RWPE2 (cell line): ENCODE data around the gene GIGYF2.

ENCODE experiments used
- ATAC-seq: fragments of 200-7000 bp; cut with Tn5 transposase; 3 replicates; pipeline ENCODE4 v1.9.1; 2021; ENCODE audit warnings: low read depth
- DNase-seq: peaks from one replicate; pipeline ENCODE4 v3.0.0-alpha.2; 2020; ENCODE audit warnings: low spot score
- H3K27ac ChIP-seq: fragments of 450-650 bp; 2 replicates; pipeline ENCODE4 v1.5.1; 2017; ENCODE audit warnings: mild to moderate bottlenecking; ENCODE audit not compliant: poor library complexity, severe bottlenecking
- H3K27me3 ChIP-seq: fragments of 250-450 bp; sonication (Bioruptor Pico); 2 replicates; pipeline ENCODE4 v1.5.1; 2021; ENCODE audit warnings: mild to moderate bottlenecking, moderate library complexity; ENCODE audit not compliant: insufficient read depth, poor library complexity, severe bottlenecking
- H3K36me3 ChIP-seq: fragments of 250-450 bp; sonication (Bioruptor Pico); 2 replicates; pipeline ENCODE4 v1.5.1; 2020; ENCODE audit warnings: low read depth, mild to moderate bottlenecking, moderate library complexity
- H3K4me1 ChIP-seq: fragments of 250-450 bp; sonication (Bioruptor Pico); 2 replicates; pipeline ENCODE4 v1.5.1; 2021; ENCODE audit warnings: mild to moderate bottlenecking, moderate library complexity; ENCODE audit not compliant: insufficient read depth, poor library complexity, severe bottlenecking
- H3K4me3 ChIP-seq: fragments of 250-450 bp; sonication (Bioruptor Pico); 2 replicates; pipeline ENCODE4 v1.5.1; 2021; ENCODE audit warnings: mild to moderate bottlenecking, moderate library complexity; ENCODE audit not compliant: severe bottlenecking
- H3K9me3 ChIP-seq: fragments of 250-450 bp; sonication (Bioruptor Pico); 2 replicates; pipeline ENCODE4 v1.5.1; 2021; ENCODE audit warnings: mild to moderate bottlenecking, moderate library complexity; ENCODE audit not compliant: severe bottlenecking
- TF ChIP-seq, protein P1 (sequence below): fragments of 450-650 bp; IDR thresholded peaks from one replicate; pipeline ENCODE4 v1.5.1; 2017; ENCODE audit warnings: mild to moderate bottlenecking, moderate library complexity; ENCODE audit not compliant: poor library complexity, severe bottlenecking

GIGYF2 gene

DNA sequence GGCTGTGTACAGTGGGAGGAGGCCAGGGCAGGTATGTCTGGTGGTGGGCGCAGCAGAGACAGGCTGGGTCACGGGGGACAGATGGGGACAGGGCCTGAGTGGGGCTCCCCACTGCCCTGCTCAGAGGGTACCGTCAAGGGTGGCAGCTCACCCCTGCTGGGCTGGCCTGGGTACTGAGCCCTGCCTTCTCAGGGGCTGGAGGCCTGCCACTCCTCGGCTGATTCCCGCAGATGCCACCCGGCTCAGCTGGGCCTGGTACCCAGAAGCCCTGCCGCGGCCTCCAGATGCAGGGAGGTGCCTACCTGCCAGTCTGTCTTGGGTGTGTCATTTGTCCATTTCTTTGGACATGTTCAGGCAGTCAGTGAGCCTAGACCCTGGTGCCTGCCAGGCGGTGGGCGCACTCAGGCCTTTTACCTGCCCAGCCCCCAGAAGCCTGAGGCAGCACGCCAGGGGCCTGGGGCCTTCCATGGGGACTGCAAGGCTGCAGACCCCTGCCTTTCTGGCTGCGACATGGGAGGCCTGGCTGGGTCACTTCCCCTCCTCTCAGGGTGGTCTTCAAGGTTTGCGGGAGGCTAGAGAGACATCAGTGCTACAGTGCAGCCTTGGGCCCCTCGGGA lies 176.3 kb downstream of the GIGYF2 start:
- Histone ChIP-seq H3K4me3 (no peak overlapping the region), H3K9me3 (no peaks in the 10 kb centered on the region), H3K27ac (no peak overlapping the region), H3K4me1 (no peaks in the 10 kb centered on the region), H3K36me3 (no peaks in the 10 kb centered on the region), H3K27me3 (no peaks in the 10 kb centered on the region)
- no peak for DNase-seq
- ATAC-seq = no peak
- TF ChIP-seq, protein P1, sequence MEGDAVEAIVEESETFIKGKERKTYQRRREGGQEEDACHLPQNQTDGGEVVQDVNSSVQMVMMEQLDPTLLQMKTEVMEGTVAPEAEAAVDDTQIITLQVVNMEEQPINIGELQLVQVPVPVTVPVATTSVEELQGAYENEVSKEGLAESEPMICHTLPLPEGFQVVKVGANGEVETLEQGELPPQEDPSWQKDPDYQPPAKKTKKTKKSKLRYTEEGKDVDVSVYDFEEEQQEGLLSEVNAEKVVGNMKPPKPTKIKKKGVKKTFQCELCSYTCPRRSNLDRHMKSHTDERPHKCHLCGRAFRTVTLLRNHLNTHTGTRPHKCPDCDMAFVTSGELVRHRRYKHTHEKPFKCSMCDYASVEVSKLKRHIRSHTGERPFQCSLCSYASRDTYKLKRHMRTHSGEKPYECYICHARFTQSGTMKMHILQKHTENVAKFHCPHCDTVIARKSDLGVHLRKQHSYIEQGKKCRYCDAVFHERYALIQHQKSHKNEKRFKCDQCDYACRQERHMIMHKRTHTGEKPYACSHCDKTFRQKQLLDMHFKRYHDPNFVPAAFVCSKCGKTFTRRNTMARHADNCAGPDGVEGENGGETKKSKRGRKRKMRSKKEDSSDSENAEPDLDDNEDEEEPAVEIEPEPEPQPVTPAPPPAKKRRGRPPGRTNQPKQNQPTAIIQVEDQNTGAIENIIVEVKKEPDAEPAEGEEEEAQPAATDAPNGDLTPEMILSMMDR = no peak

DNA sequence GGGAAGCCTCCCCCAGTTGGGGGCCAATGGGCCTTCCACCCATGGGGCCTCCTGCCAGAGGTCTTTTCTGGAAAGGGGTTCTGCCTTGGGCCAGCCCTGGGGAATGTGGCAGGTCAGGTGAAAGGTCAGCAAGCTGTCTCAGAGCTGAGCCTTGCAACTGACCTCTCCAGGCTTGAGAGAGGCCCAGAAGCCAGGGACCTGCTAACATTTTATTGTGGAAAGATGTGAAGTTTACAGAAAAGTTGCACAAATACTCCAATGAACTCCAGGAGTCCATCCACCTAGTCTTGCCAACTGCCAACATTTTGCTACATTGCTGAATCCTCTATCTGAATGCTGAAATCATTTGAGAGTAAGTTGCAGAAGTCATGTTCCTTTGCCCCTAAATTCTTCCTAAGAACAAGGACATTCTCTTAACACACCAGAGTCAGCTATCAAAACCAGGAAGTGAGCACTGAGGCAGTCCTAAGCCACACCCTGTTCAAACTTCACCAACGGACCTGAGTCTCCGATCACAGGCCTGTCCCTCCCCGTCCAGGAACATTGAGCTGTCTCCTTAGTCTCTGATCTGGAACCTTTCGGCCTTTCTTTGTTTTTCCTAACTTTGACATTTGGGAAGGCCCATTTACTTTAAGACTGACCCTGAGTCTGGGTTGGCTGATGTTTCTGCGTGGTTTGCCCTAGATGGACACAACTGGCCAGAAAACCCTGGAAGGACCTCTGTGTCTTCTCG lies 176.9 kb downstream of the GIGYF2 start:
- TF ChIP-seq, protein P1 = no peak
- no peak overlapping the region for H3K27ac ChIP-seq
- DNase-seq (no peak), ATAC-seq (no peak)
- no peaks in the 10 kb centered on the region for H3K27me3 ChIP-seq
- H3K9me3 ChIP-seq = no peaks in the 10 kb centered on the region
- no peaks in the 10 kb centered on the region for H3K4me1 ChIP-seq
- no peak overlapping the region for H3K4me3 ChIP-seq
- H3K36me3 ChIP-seq = no peaks in the 10 kb centered on the region

DNA sequence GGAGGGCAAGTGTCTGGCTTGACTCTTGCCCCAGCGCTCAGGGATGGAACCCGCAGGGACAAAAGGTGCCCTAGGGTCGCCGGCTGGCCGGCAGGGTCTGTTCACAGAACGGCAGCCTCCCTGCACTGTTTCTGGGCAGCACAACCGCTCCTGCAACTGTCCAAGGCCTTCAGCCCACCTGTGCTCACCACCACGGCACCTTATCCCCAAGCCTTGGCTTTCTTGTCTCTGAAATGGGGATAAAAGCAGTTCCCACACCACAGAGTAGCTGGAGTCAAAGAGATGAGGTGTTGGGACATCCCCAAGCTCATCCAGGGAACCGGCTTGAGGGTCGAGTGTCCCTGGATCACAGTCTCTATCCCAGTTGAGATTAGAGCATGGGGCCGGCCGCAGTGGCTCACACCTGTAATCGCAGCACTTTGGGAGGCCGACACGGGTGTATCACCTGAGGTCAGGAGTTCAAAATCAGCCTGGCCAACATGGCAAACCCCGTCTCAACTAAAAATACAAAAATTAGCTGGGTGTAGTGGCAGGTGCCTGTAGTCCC lies 177.6 kb downstream of the GIGYF2 start:
- no peak overlapping the region for H3K4me3 ChIP-seq
- H3K9me3 ChIP-seq = no peaks in the 10 kb centered on the region
- H3K4me1 ChIP-seq = no peaks in the 10 kb centered on the region
- no peak overlapping the region for H3K27ac ChIP-seq
- no peak for DNase-seq
- TF ChIP-seq, protein P1 = no peak
- no peaks in the 10 kb centered on the region for H3K27me3 ChIP-seq
- H3K36me3 ChIP-seq = no peaks in the 10 kb centered on the region
- no peak for ATAC-seq

DNA sequence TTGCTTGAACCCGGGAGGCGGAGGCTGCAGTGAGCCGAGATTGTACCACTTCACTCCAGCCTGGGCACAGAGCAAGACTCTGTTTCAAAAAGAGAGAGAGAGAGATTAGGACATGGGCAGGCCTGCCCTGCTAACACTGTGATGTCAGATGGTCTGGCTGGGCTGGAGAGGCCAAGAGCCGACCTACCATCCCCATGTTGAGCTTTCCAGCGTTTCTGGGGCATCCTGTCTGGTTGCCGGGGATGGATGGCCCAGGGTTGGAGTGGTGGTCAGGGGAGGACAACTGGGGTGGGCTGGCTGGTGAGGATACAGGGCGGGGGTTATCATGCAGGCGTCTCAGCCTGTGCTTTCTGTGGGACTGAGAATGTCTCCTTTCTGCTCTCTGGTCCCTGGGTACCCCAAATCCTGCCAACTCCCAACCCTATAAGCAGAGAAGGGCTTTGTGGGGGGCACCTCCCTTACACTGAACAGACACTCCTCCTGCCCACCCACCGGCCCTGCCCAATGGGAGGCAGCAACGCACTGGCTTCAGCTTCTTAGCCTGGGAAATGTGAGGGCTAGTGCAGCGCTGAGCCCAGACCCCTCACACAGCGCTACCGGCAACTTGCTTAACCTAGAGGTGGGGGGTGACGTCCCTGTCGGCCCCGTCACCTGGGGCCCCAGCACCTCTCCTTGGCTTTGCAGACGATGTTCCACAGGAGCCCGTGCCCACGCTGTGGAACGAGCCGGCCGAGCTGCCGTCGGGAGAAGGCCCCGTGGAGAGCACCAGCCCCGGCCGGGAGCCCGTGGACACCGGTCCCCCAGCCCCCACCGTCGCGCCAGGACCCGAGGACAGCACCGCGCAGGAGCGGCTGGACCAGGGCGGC lies 178.4 kb downstream of the GIGYF2 start:
- DNase-seq = no peak

More for the DNA sequence above, 178.4 kb downstream of the GIGYF2 start:
- peak; percentile 5; the same call in 1 of the 3 replicates for ATAC-seq
- Histone ChIP-seq H3K27ac (no peak overlapping the region), H3K4me3 (peak overlapping the region; percentile 53), H3K4me1 (no peaks in the 10 kb centered on the region), H3K27me3 (no peaks in the 10 kb centered on the region), H3K36me3 (no peaks in the 10 kb centered on the region), H3K9me3 (no peaks in the 10 kb centered on the region)
- TF ChIP-seq, protein P1 = no peak
